Ovary (tissue), 9 donors: ENCODE data around the gene RASGEF1C. TPM values are rescaled to one million over a fixed set of nuclear protein-coding genes. Genes with fewer than 3 reads are reported as not detected.

Source experiments
- DNase-seq, 5 donors: peaks; one replicate each; pipeline ENCODE4 v3.0.0-alpha.2; 2019 to 2020
- H3K27ac ChIP-seq, 2 donors: fragments of 200-600 bp; one replicate each; pipeline versions ENCODE4 v1.5.1 to v1.8.0; 2019 to 2022
- H3K27me3 ChIP-seq: fragments of 200-600 bp; one replicate; pipeline ENCODE4 v1.8.0; 2022
- H3K36me3 ChIP-seq: fragments of 200-600 bp; sonication (generic); one replicate; pipeline ENCODE4 v1.5.1; 2019
- H3K4me1 ChIP-seq: one replicate; pipeline ENCODE4 v1.8.1; 2013; ENCODE audit warnings: mild to moderate bottlenecking, moderate library complexity; ENCODE audit not compliant: insufficient read depth
- H3K4me3 ChIP-seq: fragments of 200-600 bp; sonication (generic); one replicate; pipeline ENCODE4 v1.5.1; 2017
- H3K9me3 ChIP-seq, 2 donors: fragments of 200-600 bp in 1 of 2; sonication (generic) in 1 of 2; one replicate each; pipeline versions ENCODE4 v1.5.1 to v1.8.1; 2013 to 2019; ENCODE audit warnings: mild to moderate bottlenecking in 1 of 2, moderate library complexity in 1 of 2
- CTCF ChIP-seq, 3 donors: fragments of 450-650 bp in 2 of 3; fragments of 200-600 bp in 1 of 3; IDR thresholded peaks; one replicate each; pipeline versions ENCODE4 v1.5.1 to v1.8.0; 2016 to 2022; ENCODE audit warnings: antibody characterized with exemption in 3 of 3, mild to moderate bottlenecking in 1 of 3
- EP300 ChIP-seq: sonication (generic); formaldehyde crosslinking; IDR thresholded peaks from one replicate; pipeline ENCODE4 v1.6.1; 2017; ENCODE audit warnings: antibody characterized with exemption
- POLR2A ChIP-seq: fragments of 450-650 bp; IDR thresholded peaks from one replicate; pipeline ENCODE4 v1.6.1; 2017; ENCODE audit warnings: antibody characterized with exemption, mild to moderate bottlenecking, moderate library complexity
- WGBS, 3 donors: extraction: QIAGEN DNeasy Blood & Tissue Kit in 1 of 3; methylation state at CpG; one replicate each; pipeline versions ENCODE4 v1.1.5 to v1.1.7; 2013 to 2017; 5-methylcytosine and 5-hydroxymethylcytosine counted together
- intact Hi-C, 4 donors: fragments of 100-400 bp; cut with DNase I; formaldehyde crosslinking; loops; one replicate each; pipeline versions ENCODE4 v1.11.0 to v1.15.1; 2022 to 2023
- polyA plus RNA-seq, 2 donors: library from polyadenylated mRNA; stranded (reverse); fragments of 200-250 nt in 1 of 2; fragments of 350-450 nt in 1 of 2; fragmentation: Illumina TruSeq in 1 of 2; extraction: RNeasy Lipid Tissue Mini Kit (QIAGEN cat#74804) in 1 of 2; gene quantifications; one replicate each; pipeline ENCODE4 v1.2.3, GENCODE V29; 2013 to 2014
- total RNA-seq, 7 donors: library from RNA; depleted of rRNA in 2 of 7; stranded (reverse); fragments of >200 nt in 2 of 7; fragmentation: NEBNext Ultra II Directional in 3 of 7; extraction: Animal tissue kit (Norgen Biotek cat#: 25700) in 3 of 7; gene quantifications; one replicate each; pipeline versions ENCODE4 v1.1.0 to v1.2.4, GENCODE V29; 2016 to 2023
- donor health status: DM: no; HTN: no; CAD: no; lungs with moderate emphysema.
- donor health status: DM: no; HTN: no; CAD: no.
- donor health status: Bipolar disorder and iron deficiency.
- donor health status: DM: yes; HTN: yes; CAD: no.
- donor health status: DM: no; HTN: no; CAD: no.
- donor health status: DM: yes; HTN: yes; CAD: no.

RASGEF1C gene
- total and polyA plus RNA-seq, 9 donors = 0.13 to 0.97 (median 0.38) TPM; not detected in 2

GRCh38 chr5:180161420-180162303, 47.3 kb downstream of the RASGEF1C start:
- intact Hi-C loops = no loop called here
- no peak for DNase-seq
- WGBS, 3 donors = 48 to 68% (median 57%) methylated on average over 35 to 39 of the region's 39 CpGs
- no peaks in the 10 kb centered on the region for H3K27me3 ChIP-seq
- TF ChIP-seq CTCF (IDR thresholded peaks at IDR 0.05) (no peak), POLR2A (no peak), EP300 (no peak)
- no peaks in the 10 kb centered on the region for H3K9me3 ChIP-seq
- no peak overlapping the region for H3K4me3 ChIP-seq
- no peaks in the 10 kb centered on the region for H3K4me1 ChIP-seq
- no peaks in the 10 kb centered on the region for H3K36me3 ChIP-seq
- no peak overlapping the region for H3K27ac ChIP-seq

- 68 to 73% (median 72%) methylated on average over 9 of the region's 9 CpGs for WGBS, 3 donors
- TF ChIP-seq EP300 = no peak
- no peak for TF ChIP-seq CTCF (IDR thresholded peaks at IDR 0.05)
- TF ChIP-seq POLR2A = no peak
- H3K27me3 ChIP-seq = no peaks in the 10 kb centered on the region
- DNase-seq = no peak
- no peaks in the 10 kb centered on the region for H3K9me3 ChIP-seq
- H3K27ac ChIP-seq = no peak overlapping the region
- no peaks in the 10 kb centered on the region for H3K4me1 ChIP-seq
- H3K36me3 ChIP-seq = no peaks in the 10 kb centered on the region
- no peak overlapping the region for H3K4me3 ChIP-seq
- intact Hi-C loops = no loop called here
Observed at GRCh38 chr5:180160789-180161188, 48.2 kb downstream of the RASGEF1C start.

GRCh38 chr5:180160215-180160614, 48.8 kb downstream of the RASGEF1C start:
- TF ChIP-seq EP300 (no peak), POLR2A (no peak)
- intact Hi-C loops = no loop called here
- no peaks in the 10 kb centered on the region for H3K9me3 ChIP-seq
- no peak for DNase-seq
- H3K36me3 ChIP-seq = no peaks in the 10 kb centered on the region
- no peak overlapping the region for H3K4me3 ChIP-seq
- H3K4me1 ChIP-seq = no peaks in the 10 kb centered on the region
- no peak overlapping the region for H3K27ac ChIP-seq
- H3K27me3 ChIP-seq = no peaks in the 10 kb centered on the region
- 85 to 88% (median 87%) methylated on average over 6 of the region's 6 CpGs for WGBS, 3 donors

- Histone ChIP-seq H3K4me1 (no peaks in the 10 kb centered on the region), H3K27ac (no peak overlapping the region), H3K36me3 (no peaks in the 10 kb centered on the region), H3K4me3 (no peak overlapping the region), H3K9me3 (no peaks in the 10 kb centered on the region), H3K27me3 (no peaks in the 10 kb centered on the region)
- intact Hi-C loops = no loop called here
- TF ChIP-seq EP300 = no peak
- TF ChIP-seq CTCF (IDR thresholded peaks at IDR 0.05) = no peak
- no peak for TF ChIP-seq POLR2A
- DNase-seq = no peak
- WGBS, 3 donors = 19 to 34% (median 25%) methylated on average over 8 of the region's 8 CpGs
Observed at GRCh38 chr5:180159756-180160155, 49.3 kb downstream of the RASGEF1C start.

GRCh38 chr5:180157866-180158265, 51.1 kb downstream of the RASGEF1C start:
- Histone ChIP-seq H3K27me3 (no peaks in the 10 kb centered on the region), H3K27ac (no peak overlapping the region), H3K36me3 (no peaks in the 10 kb centered on the region), H3K4me3 (no peak overlapping the region), H3K4me1 (no peaks in the 10 kb centered on the region), H3K9me3 (no peaks in the 10 kb centered on the region)
- intact Hi-C loops = no loop called here
- TF ChIP-seq POLR2A (no peak), CTCF (IDR thresholded peaks at IDR 0.05) (no peak), EP300 (no peak)
- WGBS, 3 donors = 91 to 94% (median 92%) methylated on average over 6 of the region's 6 CpGs
- DNase-seq = no peak
